Glutamatergic neuron (in vitro differentiated cells): ENCODE measurements around the gene CCDC183. TPM values are rescaled to one million over a fixed set of nuclear protein-coding genes. Genes with fewer than 3 reads are reported as not detected.
"Not testable (repeated sequence)": the region's sequence is repeated elsewhere in the genome, so short reads cannot be mapped to it uniquely, and the experiment has no call there.

Source experiments
- DNase-seq: peaks from one replicate; pipeline ENCODE4 v3.0.0; 2022
- H3K27ac Mint-ChIP-seq: one replicate; pipeline ENCODE4 v1.8.0; 2020; ENCODE audit warnings: mild to moderate bottlenecking, mixed read lengths, inconsistent platforms; ENCODE audit not compliant: unreplicated experiment
- H3K27me3 Mint-ChIP-seq: one replicate; pipeline ENCODE4 v1.8.0; 2020; ENCODE audit warnings: mild to moderate bottlenecking, moderate library complexity, mixed read lengths, inconsistent platforms; ENCODE audit not compliant: unreplicated experiment
- H3K36me3 Mint-ChIP-seq: one replicate; pipeline ENCODE4 v1.8.0; 2020; ENCODE audit warnings: mild to moderate bottlenecking, mixed read lengths, inconsistent platforms; ENCODE audit not compliant: unreplicated experiment
- H3K4me1 Mint-ChIP-seq: one replicate; pipeline ENCODE4 v1.8.0; 2020; ENCODE audit warnings: mild to moderate bottlenecking, low read depth, mixed read lengths, inconsistent platforms; ENCODE audit not compliant: unreplicated experiment
- H3K4me3 Mint-ChIP-seq: one replicate; pipeline ENCODE4 v1.8.0; 2020; ENCODE audit warnings: mild to moderate bottlenecking, mixed read lengths, inconsistent platforms; ENCODE audit not compliant: unreplicated experiment
- H3K9me3 Mint-ChIP-seq: one replicate; pipeline ENCODE4 v1.8.0; 2020; ENCODE audit warnings: mild to moderate bottlenecking, moderate library complexity, mixed read lengths, inconsistent platforms; ENCODE audit not compliant: unreplicated experiment
- total RNA-seq: library from RNA; stranded (reverse); fragmentation: NEBNext Ultra II Directional; extraction: Animal tissue kit (Norgen Biotek cat#: 25700); gene quantifications from one replicate; pipeline ENCODE4 v1.2.1, GENCODE V29; 2021; ENCODE audit not compliant: unreplicated experiment
- TF ChIP-seq, protein P1 (sequence below): fragments of 200-600 bp; sonication (generic); IDR thresholded peaks from one replicate; pipeline ENCODE4 v1.5.0; 2021; ENCODE audit not compliant: partially characterized antibody, unreplicated experiment

The CCDC183 gene
- total RNA-seq, 1 donor from 2014 or later, result 20.0 TPM

DNA sequence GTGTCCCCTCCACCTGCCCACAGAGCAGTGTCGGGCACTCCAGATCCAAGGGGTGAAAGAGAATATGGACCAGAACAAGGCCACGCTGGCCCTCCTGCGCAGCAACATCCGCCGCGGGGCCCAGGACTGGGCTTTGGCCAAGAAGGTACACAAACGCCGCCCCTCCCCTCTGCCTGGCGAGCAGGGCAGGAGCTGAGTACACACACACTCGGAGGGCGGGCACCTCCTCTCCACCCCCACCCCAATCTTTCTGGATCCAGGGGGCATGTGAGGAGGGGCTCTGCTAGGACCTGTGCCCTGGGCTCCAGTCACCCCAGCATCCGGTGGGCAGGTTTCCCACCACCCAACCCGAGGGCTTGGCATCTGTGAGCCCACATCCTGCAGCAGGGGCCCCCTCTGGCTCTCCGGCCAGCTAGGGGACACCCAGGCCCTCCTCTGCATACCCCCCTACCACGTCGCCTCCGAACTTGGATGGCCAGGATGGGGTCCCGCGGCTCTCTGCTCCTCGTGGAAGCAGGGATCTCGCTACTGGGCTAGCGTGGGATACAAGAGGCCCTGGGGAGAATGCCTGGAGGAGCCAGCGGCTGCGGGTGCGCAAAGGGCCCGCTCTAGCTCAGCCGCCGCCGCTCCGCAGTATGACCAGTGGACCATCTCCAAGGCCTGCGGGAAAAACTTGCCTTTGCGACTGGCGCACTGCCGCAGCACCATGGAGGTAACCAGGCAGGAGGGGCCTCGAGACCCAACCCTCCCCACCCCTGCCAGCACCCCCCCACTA is 3.1 kb downstream of the CCDC183 start:
- no peak for DNase-seq
- Mint-ChIP-seq H3K4me1 (peaks cover 22% of the 10 kb centered on the region), H3K27me3 (peaks cover 16% of the 10 kb centered on the region), H3K27ac (no peak overlapping the region), H3K4me3 (no peak overlapping the region), H3K36me3 (no peaks in the 10 kb centered on the region), H3K9me3 (peaks cover 12% of the 10 kb centered on the region)
- TF ChIP-seq, protein P1, sequence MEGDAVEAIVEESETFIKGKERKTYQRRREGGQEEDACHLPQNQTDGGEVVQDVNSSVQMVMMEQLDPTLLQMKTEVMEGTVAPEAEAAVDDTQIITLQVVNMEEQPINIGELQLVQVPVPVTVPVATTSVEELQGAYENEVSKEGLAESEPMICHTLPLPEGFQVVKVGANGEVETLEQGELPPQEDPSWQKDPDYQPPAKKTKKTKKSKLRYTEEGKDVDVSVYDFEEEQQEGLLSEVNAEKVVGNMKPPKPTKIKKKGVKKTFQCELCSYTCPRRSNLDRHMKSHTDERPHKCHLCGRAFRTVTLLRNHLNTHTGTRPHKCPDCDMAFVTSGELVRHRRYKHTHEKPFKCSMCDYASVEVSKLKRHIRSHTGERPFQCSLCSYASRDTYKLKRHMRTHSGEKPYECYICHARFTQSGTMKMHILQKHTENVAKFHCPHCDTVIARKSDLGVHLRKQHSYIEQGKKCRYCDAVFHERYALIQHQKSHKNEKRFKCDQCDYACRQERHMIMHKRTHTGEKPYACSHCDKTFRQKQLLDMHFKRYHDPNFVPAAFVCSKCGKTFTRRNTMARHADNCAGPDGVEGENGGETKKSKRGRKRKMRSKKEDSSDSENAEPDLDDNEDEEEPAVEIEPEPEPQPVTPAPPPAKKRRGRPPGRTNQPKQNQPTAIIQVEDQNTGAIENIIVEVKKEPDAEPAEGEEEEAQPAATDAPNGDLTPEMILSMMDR, result no peak

DNA sequence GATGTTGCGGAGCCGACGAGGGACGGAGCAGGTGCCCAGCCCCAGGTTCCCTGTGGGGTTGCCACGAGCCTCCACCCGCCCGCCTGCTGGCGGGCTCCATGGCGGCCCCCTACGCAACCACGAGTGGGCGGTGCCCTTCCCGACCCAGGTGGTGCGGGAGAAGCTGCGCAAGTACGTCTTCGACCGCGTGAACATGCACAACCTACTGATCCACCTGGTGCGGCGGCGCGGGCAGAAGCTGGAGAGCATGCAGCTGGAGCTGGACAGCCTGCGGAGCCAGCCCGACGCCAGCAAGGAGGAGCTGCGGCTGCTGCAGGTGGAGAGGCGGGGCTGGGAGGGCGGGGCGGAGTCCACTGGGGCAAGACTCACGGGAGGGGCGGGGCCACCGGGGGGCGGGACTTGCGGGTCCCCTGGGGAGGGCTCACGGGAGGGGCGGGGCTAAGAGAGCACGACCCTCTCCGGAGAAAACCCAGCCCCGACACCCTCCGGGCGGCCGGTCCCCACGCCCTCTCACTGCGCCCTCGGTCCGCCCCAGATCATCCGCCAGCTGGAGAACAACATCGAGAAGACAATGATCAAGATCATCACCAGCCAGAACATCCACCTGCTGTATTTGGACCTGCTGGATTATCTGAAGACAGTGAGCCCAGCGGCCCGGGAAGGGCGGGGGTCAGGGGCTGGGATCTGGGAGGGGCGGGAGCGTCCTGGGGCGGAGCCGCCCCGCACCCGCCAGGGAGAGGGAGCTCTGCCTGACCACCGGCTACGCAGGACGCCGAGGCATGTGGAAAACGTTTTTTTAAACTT is 3.9 kb downstream of the CCDC183 start:
- TF ChIP-seq, protein P1, result no peak
- Mint-ChIP-seq H3K4me3 (peak overlapping the region; percentile 94), H3K9me3 (peaks cover 12% of the 10 kb centered on the region), H3K27me3 (peaks cover 16% of the 10 kb centered on the region), H3K4me1 (peaks cover 21% of the 10 kb centered on the region), H3K36me3 (no peaks in the 10 kb centered on the region), H3K27ac (peak overlapping the region; percentile 89)
- DNase-seq, result peak; percentile 89

DNA sequence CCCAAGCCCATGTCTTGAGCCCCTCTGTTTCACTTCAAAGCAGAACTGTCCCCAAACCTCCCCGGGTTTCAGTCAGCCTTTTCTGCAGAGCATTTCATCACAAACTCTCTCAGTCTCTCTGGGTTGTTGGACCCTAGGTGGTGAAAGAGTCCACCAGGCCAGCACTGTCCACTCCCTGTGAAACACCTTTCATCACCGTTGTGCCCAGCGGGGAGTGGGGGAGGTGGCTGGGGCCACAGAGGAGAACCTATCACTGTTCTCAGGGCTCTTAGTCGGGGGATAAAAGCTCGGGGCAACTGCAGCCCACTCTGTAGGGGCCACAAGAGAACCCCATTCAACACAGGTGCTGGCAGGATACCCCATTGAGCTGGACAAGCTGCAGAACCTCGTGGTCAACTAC is 6.2 kb downstream of the CCDC183 start:
- peaks cover 4% of the 10 kb centered on the region for H3K4me1 Mint-ChIP-seq
- H3K27me3 Mint-ChIP-seq, result peaks cover 13% of the 10 kb centered on the region
- TF ChIP-seq, protein P1, result no peak
- H3K4me3 Mint-ChIP-seq, result no peak overlapping the region
- peaks cover 21% of the 10 kb centered on the region for H3K9me3 Mint-ChIP-seq
- no peak for DNase-seq
- peak overlapping the region; percentile 17 for H3K27ac Mint-ChIP-seq
- H3K36me3 Mint-ChIP-seq, result no peaks in the 10 kb centered on the region

DNA sequence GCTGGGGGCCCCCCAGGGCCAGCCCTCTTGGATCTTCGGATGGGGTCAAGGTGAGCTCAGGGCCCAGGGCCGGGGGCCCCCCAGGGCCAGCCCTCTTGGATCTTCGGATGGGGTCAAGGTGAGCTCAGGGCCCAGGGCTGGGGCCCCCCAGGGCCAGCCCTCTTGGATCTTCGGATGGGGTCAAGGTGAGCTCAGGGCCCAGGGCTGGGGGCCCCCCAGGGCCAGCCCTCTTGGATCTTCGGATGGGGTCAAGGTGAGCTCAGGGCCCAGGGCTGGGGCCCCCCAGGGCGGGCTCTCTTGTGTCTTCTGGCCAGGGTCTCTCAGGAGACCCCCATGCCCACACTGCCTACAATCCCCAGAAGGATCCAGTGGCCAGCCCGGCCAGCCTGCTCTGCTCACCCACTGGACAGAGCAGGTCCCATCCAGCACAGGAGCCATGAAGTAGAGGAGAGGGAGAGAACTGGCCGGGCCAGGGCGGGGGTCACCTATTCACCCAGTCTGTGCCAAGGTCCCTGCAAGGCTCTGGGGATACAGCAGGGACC is 6.9 kb downstream of the CCDC183 start:
- Mint-ChIP-seq H3K27me3 (peaks cover 13% of the 10 kb centered on the region), H3K9me3 (peaks cover 21% of the 10 kb centered on the region)
- not testable (repeated sequence) for H3K4me3 Mint-ChIP-seq, H3K27ac Mint-ChIP-seq, H3K4me1 Mint-ChIP-seq, DNase-seq, H3K36me3 Mint-ChIP-seq

DNA sequence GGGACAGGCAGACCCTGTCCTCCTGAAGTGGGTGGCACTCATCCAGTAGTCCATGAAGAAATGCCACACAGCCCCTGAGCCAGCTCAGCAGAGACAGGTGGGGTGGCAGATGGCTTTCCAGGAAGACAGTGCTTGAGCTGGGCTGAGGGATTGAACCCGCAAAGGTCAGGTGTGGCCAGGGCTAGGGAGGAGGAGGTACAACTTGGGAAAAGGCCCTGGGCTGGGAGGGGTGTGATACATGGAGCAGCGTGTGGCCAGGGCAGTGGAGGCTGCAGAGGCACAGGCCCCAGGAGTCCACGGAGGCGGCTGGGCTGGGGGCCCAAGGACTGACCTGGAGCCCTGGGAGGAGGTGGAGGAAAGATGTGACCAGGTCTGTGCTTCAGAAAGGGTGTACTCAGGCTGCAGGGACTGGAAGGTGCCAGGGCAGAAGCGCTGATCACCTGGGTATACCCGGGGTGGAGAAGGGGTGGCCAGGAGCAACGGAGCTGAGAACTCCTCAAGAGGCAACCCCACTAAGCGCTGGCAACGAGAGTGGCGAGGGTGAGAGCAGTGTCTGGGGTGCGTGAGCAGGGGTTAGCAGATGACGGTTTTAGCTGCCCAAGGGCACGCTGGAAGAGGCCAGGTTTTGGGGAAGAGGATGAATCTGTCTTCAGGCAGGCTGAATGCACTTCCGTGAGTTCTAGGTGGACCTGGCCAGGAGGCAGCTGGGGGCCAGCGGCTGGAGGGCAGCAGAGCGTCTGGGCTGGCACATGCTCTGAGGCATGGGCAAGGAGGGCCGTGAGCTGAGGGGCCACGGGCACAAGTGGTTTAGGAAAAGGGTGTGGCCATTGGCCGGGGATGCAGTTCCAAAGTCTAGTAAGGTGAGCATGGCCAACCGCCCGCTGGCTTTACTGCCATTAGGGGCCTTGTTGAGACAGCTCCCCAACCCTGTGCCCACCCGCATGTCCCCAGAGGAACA is 7.7 kb downstream of the CCDC183 start:
- peaks cover 4% of the 10 kb centered on the region for H3K4me1 Mint-ChIP-seq
- peaks cover 15% of the 10 kb centered on the region for H3K27me3 Mint-ChIP-seq
- no peak overlapping the region for H3K4me3 Mint-ChIP-seq
- H3K9me3 Mint-ChIP-seq, result peaks cover 22% of the 10 kb centered on the region
- DNase-seq, result no peak
- no peak overlapping the region for H3K27ac Mint-ChIP-seq
- TF ChIP-seq, protein P1, result no peak
- peaks cover 1% of the 10 kb centered on the region for H3K36me3 Mint-ChIP-seq
